ENCODE data around the gene SPPL2B.
"Not testable (repeated sequence)": the region's sequence is repeated elsewhere in the genome, so short reads cannot be mapped to it uniquely, and the experiment has no call there.

SPPL2B gene

GRCh38 chr19:2381148-2381820 is 52.8 kb downstream of the SPPL2B start:
- no peak for DNase-seq (ENCODE audit: low read depth)

- no peak for DNase-seq (ENCODE audit: low read depth)
Observed at GRCh38 chr19:2382530-2383222, 54.2 kb downstream of the SPPL2B start.

GRCh38 chr19:2385053-2385721 is 56.7 kb downstream of the SPPL2B start:
- DNase-seq (ENCODE audit: low read depth) = no peak

- no peak for DNase-seq (ENCODE audit: low read depth)
Observed at GRCh38 chr19:2387367-2388288, 59.1 kb downstream of the SPPL2B start.

- DNase-seq (ENCODE audit: low read depth) = no peak
Observed at GRCh38 chr19:2389594-2389993, 61.1 kb downstream of the SPPL2B start.

- peak; percentile 36 for DNase-seq (ENCODE audit: low read depth)
Observed at GRCh38 chr19:2391118-2391725, 62.7 kb downstream of the SPPL2B start.

- no peak for DNase-seq (ENCODE audit: low read depth)
Observed at GRCh38 chr19:2392366-2392765, 63.9 kb downstream of the SPPL2B start.

GRCh38 chr19:2392899-2393298 is 64.4 kb downstream of the SPPL2B start:
- DNase-seq (ENCODE audit: low read depth) = not testable (repeated sequence)

- no peak for DNase-seq (ENCODE audit: low read depth)
Observed at GRCh38 chr19:2394054-2394441, 65.6 kb downstream of the SPPL2B start.

GRCh38 chr19:2394442-2395292 is 66.2 kb downstream of the SPPL2B start:
- DNase-seq (ENCODE audit: low read depth) = no peak

GRCh38 chr19:2395293-2395829 is 66.9 kb downstream of the SPPL2B start:
- not testable (repeated sequence) for DNase-seq (ENCODE audit: low read depth)

- not testable (repeated sequence) for DNase-seq (ENCODE audit: low read depth)
Observed at GRCh38 chr19:2397173-2397572, 68.7 kb downstream of the SPPL2B start.

GRCh38 chr19:2398735-2399305 is 70.3 kb downstream of the SPPL2B start:
- no peak for DNase-seq (ENCODE audit: low read depth)

- DNase-seq (ENCODE audit: low read depth) = no peak
Observed at GRCh38 chr19:2399582-2399981, 71.1 kb downstream of the SPPL2B start.
